Suprapubic skin (tissue), 4 donors: ENCODE data around the gene ICAM5.
A peak's percentile ranks its signal among the peaks of the same experiment; 100 is the strongest.

Source experiments
- CTCF ChIP-seq, 2 donors: fragments of 200-600 bp in 1 of 2; fragments of 450-650 bp in 1 of 2; sonication (generic) in 1 of 2; IDR thresholded peaks; one replicate each; pipeline ENCODE4 v1.5.1; 2016 to 2019; ENCODE audit warnings: antibody characterized with exemption in 2 of 2, mild to moderate bottlenecking in 1 of 2, moderate library complexity in 1 of 2
- EP300 ChIP-seq: sonication (generic); formaldehyde crosslinking; IDR thresholded peaks from one replicate; pipeline ENCODE4 v1.6.1; 2017; ENCODE audit warnings: antibody characterized with exemption
- POLR2A ChIP-seq, 2 donors: fragments of 450-650 bp; IDR thresholded peaks; one replicate each; pipeline ENCODE4 v1.6.1; 2017; ENCODE audit warnings: antibody characterized with exemption in 2 of 2, mild to moderate bottlenecking in 2 of 2, moderate library complexity in 2 of 2
- POLR2AphosphoS5 ChIP-seq, 3 donors: sonication (generic); formaldehyde crosslinking; IDR thresholded peaks; one replicate each; pipeline ENCODE4 v1.6.1; 2017; ENCODE audit warnings: antibody characterized with exemption in 3 of 3

GRCh38 chr19:10269333-10270179 is 20.2 kb upstream of the ICAM5 start:
- TF ChIP-seq POLR2AphosphoS5 (IDR thresholded peaks at IDR 0.05) (peak in 1 of 3 donors; percentile 37), POLR2A (IDR thresholded peaks at IDR 0.05) (peak in 1 of 2 donors; percentile 20), CTCF (IDR thresholded peaks at IDR 0.05) (peak; percentile 90 to 94), EP300 (no peak)
